Testis (tissue), 3 donors: Measurements from ENCODE around the gene PGBD2. TPM values are rescaled to one million over a fixed set of nuclear protein-coding genes. Genes with fewer than 3 reads are reported as not detected.
"Not testable (repeated sequence)": the region's sequence is repeated elsewhere in the genome, so short reads cannot be mapped to it uniquely, and the experiment has no call there.

Experiments
- DNase-seq: peaks from one replicate; pipeline ENCODE4 v3.0.0-alpha.2; 2019
- H3K27ac ChIP-seq, 2 donors: fragments of 200-600 bp; sonication (generic); one replicate each; pipeline ENCODE4 v1.5.1; 2019
- H3K27me3 ChIP-seq: fragments of 200-600 bp; sonication (generic); one replicate; pipeline ENCODE4 v1.5.1; 2019
- H3K36me3 ChIP-seq: fragments of 200-600 bp; sonication (generic); one replicate; pipeline ENCODE4 v1.5.1; 2017; ENCODE audit warnings: low read depth; ENCODE audit errors: missing control alignments
- H3K4me1 ChIP-seq: fragments of 200-600 bp; sonication (generic); one replicate; pipeline ENCODE4 v1.5.1; 2019
- H3K4me3 ChIP-seq, 2 donors: fragments of 200-600 bp; sonication (generic); one replicate each; pipeline ENCODE4 v1.5.1; 2017 to 2019
- H3K9me3 ChIP-seq: fragments of 200-600 bp; sonication (generic); one replicate; pipeline ENCODE4 v1.5.1; 2017
- intact Hi-C: fragments of 100-400 bp; cut with DNase I; formaldehyde crosslinking; loops from one replicate; pipeline ENCODE4 v1.15.1; 2023; ENCODE audit warnings: low total_unique reads
- polyA plus RNA-seq: library from polyadenylated mRNA; stranded (reverse); fragments of 350-450 nt; fragmentation: Illumina TruSeq; extraction: RNeasy Lipid Tissue Mini Kit (QIAGEN cat#74804); gene quantifications from one replicate; pipeline ENCODE4 v1.2.3, GENCODE V29; 2014; ENCODE audit warnings: low read depth, low replicate concordance; ENCODE audit not compliant: insufficient read depth
- small RNA-seq, 2 donors: library from RNA; depleted of rRNA; stranded (forward); fragments of <200 nt; gene quantifications; one replicate each; pipeline ENCODE3, GENCODE V24; 2016
- total RNA-seq, 2 donors: library from RNA; depleted of rRNA; stranded (reverse); fragments of >200 nt; gene quantifications; one replicate each; pipeline ENCODE4 v1.2.3, GENCODE V29; 2016

PGBD2 gene
- total and polyA plus RNA-seq, 3 donors from 2014 or later, result 12.2 to 18.8 (median 13.5) TPM

GRCh38 chr1:248945856-248946416 is 39.9 kb downstream of the PGBD2 start:
- H3K27me3 ChIP-seq, H3K4me1 ChIP-seq, H3K36me3 ChIP-seq, H3K27ac ChIP-seq, intact Hi-C loops, H3K4me3 ChIP-seq, H3K9me3 ChIP-seq, DNase-seq: not testable (repeated sequence)

Small RNA genes within 50 kb of the gene (small RNA-seq; reads per million reads assigned to genes)
- gene RNU6-1205P, result 0 reads per million in 2 donors

Other genes with a start within 250 kb of the PGBD2 start
- under 1 TPM in 1 of 2 donors, not detected in 1; 0.43 TPM for gene OR14I1, start 203.5 kb upstream of the PGBD2 start, total RNA-seq
- not detected for gene OR14I1, start 203.5 kb upstream of the PGBD2 start, polyA plus RNA-seq
- gene LYPD8, start 150.5 kb upstream of the PGBD2 start, total RNA-seq, result under 1 TPM; 0.43 to 0.79 TPM
- gene LYPD8, start 150.5 kb upstream of the PGBD2 start, polyA plus RNA-seq, result 0.91 TPM
- gene SH3BP5L, start 80.3 kb upstream of the PGBD2 start, total RNA-seq, result 10 to 100 TPM; 31.1 to 31.5 TPM
- gene SH3BP5L, start 80.3 kb upstream of the PGBD2 start, polyA plus RNA-seq, result 26.8 TPM
- gene ZNF672, start 68.0 kb upstream of the PGBD2 start, total RNA-seq, result 10 to 100 TPM; 57.3 to 65.0 TPM
- 28.4 TPM for gene ZNF672, start 68.0 kb upstream of the PGBD2 start, polyA plus RNA-seq
- gene ZNF692, start 47.1 kb upstream of the PGBD2 start, total RNA-seq, result 10 to 100 TPM; 86.2 to 89.4 TPM
- gene ZNF692, start 47.1 kb upstream of the PGBD2 start, polyA plus RNA-seq, result 82.9 TPM